MM.1S (cell line): ENCODE results near the gene PPM1K.

Source experiments
- EZH2phosphoT487 ChIP-seq: fragments of 300-600 bp; sonication (generic); IDR thresholded peaks from 2 replicates; pipeline ENCODE4 v1.6.1; 2018; ENCODE audit warnings: antibody characterized with exemption, low read length
- TF ChIP-seq, protein P1 (sequence below): fragments of 300-600 bp; sonication (generic); IDR thresholded peaks from 2 replicates; pipeline ENCODE4 v1.5.1; 2016; ENCODE audit warnings: antibody characterized with exemption, low read length, mixed read lengths

GRCh38 chr4:88277711-88278225 is 6.6 kb downstream of the PPM1K start:
- TF ChIP-seq, protein P1, sequence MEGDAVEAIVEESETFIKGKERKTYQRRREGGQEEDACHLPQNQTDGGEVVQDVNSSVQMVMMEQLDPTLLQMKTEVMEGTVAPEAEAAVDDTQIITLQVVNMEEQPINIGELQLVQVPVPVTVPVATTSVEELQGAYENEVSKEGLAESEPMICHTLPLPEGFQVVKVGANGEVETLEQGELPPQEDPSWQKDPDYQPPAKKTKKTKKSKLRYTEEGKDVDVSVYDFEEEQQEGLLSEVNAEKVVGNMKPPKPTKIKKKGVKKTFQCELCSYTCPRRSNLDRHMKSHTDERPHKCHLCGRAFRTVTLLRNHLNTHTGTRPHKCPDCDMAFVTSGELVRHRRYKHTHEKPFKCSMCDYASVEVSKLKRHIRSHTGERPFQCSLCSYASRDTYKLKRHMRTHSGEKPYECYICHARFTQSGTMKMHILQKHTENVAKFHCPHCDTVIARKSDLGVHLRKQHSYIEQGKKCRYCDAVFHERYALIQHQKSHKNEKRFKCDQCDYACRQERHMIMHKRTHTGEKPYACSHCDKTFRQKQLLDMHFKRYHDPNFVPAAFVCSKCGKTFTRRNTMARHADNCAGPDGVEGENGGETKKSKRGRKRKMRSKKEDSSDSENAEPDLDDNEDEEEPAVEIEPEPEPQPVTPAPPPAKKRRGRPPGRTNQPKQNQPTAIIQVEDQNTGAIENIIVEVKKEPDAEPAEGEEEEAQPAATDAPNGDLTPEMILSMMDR = no peak
- no peak for TF ChIP-seq EZH2phosphoT487
